Measurements from ENCODE around the gene SI. TPM values are rescaled to one million over a fixed set of nuclear protein-coding genes. Genes with fewer than 3 reads are reported as not detected.
"Not testable (repeated sequence)": the region's sequence is repeated elsewhere in the genome, so short reads cannot be mapped to it uniquely, and the experiment has no call there.

Gene SI
- total RNA-seq, 1 experiment from 2014 or later = 1.7 TPM

- no peaks in the 10 kb centered on the region for H3K4me1 Mint-ChIP-seq (ENCODE audit: low read depth, unreplicated experiment)
- H3K36me3 ChIP-seq (ENCODE audit: control insufficient read depth, insufficient read depth, low read length) = no peaks in the 10 kb centered on the region
- H3K27me3 Mint-ChIP-seq (ENCODE audit: insufficient read depth, unreplicated experiment) = no peaks in the 10 kb centered on the region
- BruUV-seq (replicated peaks) = no TSS peak
- ChIA-PET POLR2A (no interaction called here), CTCF (no interaction called here)
- no peak for DNase-seq
- no peak overlapping the region for H3K4me3 Mint-ChIP-seq (ENCODE audit: unreplicated experiment)
- H3K27me3 ChIP-seq (replicated peaks; ENCODE audit: control insufficient read depth, insufficient read depth, low read length) = no peaks in the 10 kb centered on the region
- no peak overlapping the region for H3K27ac Mint-ChIP-seq (ENCODE audit: unreplicated experiment)
- no peak overlapping the region for H3K4me3 ChIP-seq (ENCODE audit: low read depth, low read length)
- intact Hi-C loops (cut with micrococcal nuclease; ENCODE audit: unreplicated experiment) = no loop called here
- no peak for TF ChIP-seq CTCF (IDR thresholded peaks at IDR 0.05; ENCODE audit: insufficient read depth in 1 of 2, low read depth in 1 of 2, low read length in 1 of 2, severe bottlenecking in 1 of 2, unreplicated experiment in 1 of 2)
- H3K9me3 ChIP-seq = no peaks in the 10 kb centered on the region
- H3K4me1 ChIP-seq = no peaks in the 10 kb centered on the region
- H3K36me3 Mint-ChIP-seq (ENCODE audit: insufficient read depth, unreplicated experiment) = no peaks in the 10 kb centered on the region
- no peaks in the 10 kb centered on the region for H3K9me3 Mint-ChIP-seq (ENCODE audit: unreplicated experiment)
Measured at GRCh38 chr3:164962610-164963009, 115.7 kb downstream of the SI start.

GRCh38 chr3:164952966-164953365, 125.3 kb downstream of the SI start:
- H3K4me1 Mint-ChIP-seq (ENCODE audit: low read depth, unreplicated experiment) = no peaks in the 10 kb centered on the region
- Histone ChIP-seq H3K9me3 (no peaks in the 10 kb centered on the region), H3K27me3 (replicated peaks; ENCODE audit: control insufficient read depth, insufficient read depth, low read length) (no peaks in the 10 kb centered on the region), H3K4me1 (no peaks in the 10 kb centered on the region), H3K36me3 (ENCODE audit: control insufficient read depth, insufficient read depth, low read length) (no peaks in the 10 kb centered on the region), H3K4me3 (ENCODE audit: low read depth, low read length) (no peak overlapping the region)
- intact Hi-C loops (cut with micrococcal nuclease; ENCODE audit: unreplicated experiment) = no loop called here
- BruUV-seq (replicated peaks) = no TSS peak
- DNase-seq = no peak
- H3K4me3 Mint-ChIP-seq (ENCODE audit: unreplicated experiment) = no peak overlapping the region
- H3K9me3 Mint-ChIP-seq (ENCODE audit: unreplicated experiment) = no peaks in the 10 kb centered on the region
- no peaks in the 10 kb centered on the region for H3K27me3 Mint-ChIP-seq (ENCODE audit: insufficient read depth, unreplicated experiment)
- CTCF ChIA-PET = no interaction called here
- POLR2A ChIA-PET = no interaction called here
- no peak for TF ChIP-seq CTCF (IDR thresholded peaks at IDR 0.05; ENCODE audit: insufficient read depth in 1 of 2, low read depth in 1 of 2, low read length in 1 of 2, severe bottlenecking in 1 of 2, unreplicated experiment in 1 of 2)
- H3K27ac Mint-ChIP-seq (ENCODE audit: unreplicated experiment) = no peak overlapping the region
- no peaks in the 10 kb centered on the region for H3K36me3 Mint-ChIP-seq (ENCODE audit: insufficient read depth, unreplicated experiment)

GRCh38 chr3:164951403-164951802, 126.9 kb downstream of the SI start:
- H3K36me3 Mint-ChIP-seq (ENCODE audit: insufficient read depth, unreplicated experiment); POLR2A ChIA-PET; H3K27ac Mint-ChIP-seq (ENCODE audit: unreplicated experiment); H3K36me3 ChIP-seq (ENCODE audit: control insufficient read depth, insufficient read depth, low read length); H3K4me1 ChIP-seq; H3K4me3 ChIP-seq (ENCODE audit: low read depth, low read length); H3K27me3 Mint-ChIP-seq (ENCODE audit: insufficient read depth, unreplicated experiment); H3K4me1 Mint-ChIP-seq (ENCODE audit: low read depth, unreplicated experiment); BruUV-seq (replicated peaks); DNase-seq; H3K9me3 Mint-ChIP-seq (ENCODE audit: unreplicated experiment); CTCF ChIA-PET; H3K4me3 Mint-ChIP-seq (ENCODE audit: unreplicated experiment); H3K27me3 ChIP-seq (replicated peaks; ENCODE audit: control insufficient read depth, insufficient read depth, low read length); intact Hi-C loops (cut with micrococcal nuclease; ENCODE audit: unreplicated experiment); H3K9me3 ChIP-seq: not testable (repeated sequence)

GRCh38 chr3:164940745-164941144, 137.6 kb downstream of the SI start:
- H3K4me1 Mint-ChIP-seq (ENCODE audit: low read depth, unreplicated experiment) = no peaks in the 10 kb centered on the region
- intact Hi-C loops (cut with micrococcal nuclease; ENCODE audit: unreplicated experiment) = no loop called here
- Histone ChIP-seq H3K36me3 (ENCODE audit: control insufficient read depth, insufficient read depth, low read length) (no peaks in the 10 kb centered on the region), H3K27me3 (replicated peaks; ENCODE audit: control insufficient read depth, insufficient read depth, low read length) (no peaks in the 10 kb centered on the region), H3K4me3 (ENCODE audit: low read depth, low read length) (no peak overlapping the region), H3K4me1 (no peaks in the 10 kb centered on the region), H3K9me3 (no peaks in the 10 kb centered on the region)
- no TSS peak for BruUV-seq (replicated peaks)
- no peak overlapping the region for H3K27ac Mint-ChIP-seq (ENCODE audit: unreplicated experiment)
- no peak overlapping the region for H3K4me3 Mint-ChIP-seq (ENCODE audit: unreplicated experiment)
- DNase-seq = no peak
- ChIA-PET CTCF (no interaction called here), POLR2A (no interaction called here)
- H3K9me3 Mint-ChIP-seq (ENCODE audit: unreplicated experiment) = no peaks in the 10 kb centered on the region
- no peaks in the 10 kb centered on the region for H3K36me3 Mint-ChIP-seq (ENCODE audit: insufficient read depth, unreplicated experiment)
- TF ChIP-seq CTCF (IDR thresholded peaks at IDR 0.05; ENCODE audit: insufficient read depth in 1 of 2, low read depth in 1 of 2, low read length in 1 of 2, severe bottlenecking in 1 of 2, unreplicated experiment in 1 of 2) = no peak
- no peaks in the 10 kb centered on the region for H3K27me3 Mint-ChIP-seq (ENCODE audit: insufficient read depth, unreplicated experiment)

Data from Caco-2 (cell line).